SU-DHL-6 (cell line): ENCODE results near the gene TFB1M.

Source experiments
- H2AFZ ChIP-seq: fragments of 200-600 bp; sonication (generic); 2 replicates; pipeline ENCODE4 v1.6.1; 2014; ENCODE audit warnings: low read depth, mild to moderate bottlenecking, moderate library complexity, mixed read lengths, antibody characterized with exemption, low read length; ENCODE audit not compliant: severe bottlenecking
- H3F3A ChIP-seq: fragments of 200-600 bp; shearing (Covaris generic); 2 replicates; pipeline ENCODE4 v1.6.0; 2016; ENCODE audit warnings: antibody characterized with exemption, mild to moderate bottlenecking; ENCODE audit not compliant: insufficient read depth
- H3K27ac ChIP-seq: fragments of 200-600 bp; sonication (generic); 2 replicates; pipeline ENCODE4 v1.5.1; 2016; ENCODE audit warnings: low read depth, mild to moderate bottlenecking, low read length, moderate library complexity, mixed read lengths
- H3K27me3 ChIP-seq: fragments of 200-600 bp; sonication (generic), shearing (Covaris generic); 2 replicates; pipeline ENCODE4 v1.6.0; 2014; ENCODE audit warnings: mild to moderate bottlenecking, low read length
- H3K36me3 ChIP-seq: fragments of 200-600 bp; sonication (generic); 2 replicates; pipeline ENCODE4 v1.6.1; 2014; ENCODE audit warnings: mild to moderate bottlenecking, low read length, mixed read lengths
- H3K4me2 ChIP-seq: fragments of 300-600, 200-600 bp; shearing (Covaris generic), sonication (generic); 2 replicates; pipeline ENCODE4 v1.6.0; 2014; ENCODE audit warnings: low read length, low read depth, mild to moderate bottlenecking; ENCODE audit not compliant: poor library complexity, severe bottlenecking
- H3K4me3 ChIP-seq: fragments of 200-600 bp; sonication (generic); 2 replicates; pipeline ENCODE4 v1.5.1; 2014; ENCODE audit warnings: antibody characterized with exemption, low read length, mild to moderate bottlenecking, mixed read lengths; ENCODE audit not compliant: insufficient read depth, poor library complexity, severe bottlenecking
- H3K79me2 ChIP-seq: fragments of 200-600 bp; sonication (generic); 2 replicates; pipeline ENCODE4 v1.6.1; 2014; ENCODE audit warnings: mild to moderate bottlenecking, low read length, moderate library complexity; ENCODE audit not compliant: insufficient read depth
- H3K9ac ChIP-seq: fragments of 200-600 bp; sonication (generic); 2 replicates; pipeline ENCODE4 v1.7.0; 2014; ENCODE audit warnings: mild to moderate bottlenecking, low read length
- H3K9me2 ChIP-seq: fragments of 200-600 bp; sonication (generic); replicated peaks from 2 replicates; pipeline ENCODE4 v1.6.1; 2014; ENCODE audit warnings: low read length; ENCODE audit not compliant: insufficient read depth
- H3K9me3 ChIP-seq: fragments of 200-600 bp; sonication (generic); 2 replicates; pipeline ENCODE4 v1.6.1; 2014; ENCODE audit warnings: low read length, mixed read lengths; ENCODE audit not compliant: insufficient read depth
- H4K20me1 ChIP-seq: fragments of 200-600 bp; sonication (generic); 2 replicates; pipeline ENCODE4 v1.6.1; 2014; ENCODE audit warnings: low read depth, mild to moderate bottlenecking, antibody characterized with exemption, low read length, moderate library complexity, mixed read lengths
- CTCF ChIP-seq: fragments of 200-600 bp; sonication (generic); IDR thresholded peaks from one replicate; pipeline ENCODE4 v1.5.1; 2017; ENCODE audit warnings: antibody characterized with exemption, mild to moderate bottlenecking, low read length, moderate library complexity; ENCODE audit not compliant: insufficient read depth, poor library complexity, severe bottlenecking
- EZH2phosphoT487 ChIP-seq: fragments of 200-600 bp; sonication (generic), shearing (Covaris generic); conservative IDR thresholded peaks from 2 replicates; pipeline ENCODE4 v1.6.1; 2018; ENCODE audit warnings: mild to moderate bottlenecking, antibody characterized with exemption, low read length, moderate library complexity, mixed read lengths

TFB1M gene

GRCh38 chr6:155278319-155279049 is 35.8 kb downstream of the TFB1M start:
- H3F3A ChIP-seq: no peaks in the 10 kb centered on the region
- peaks cover 23% of the 10 kb centered on the region for H3K36me3 ChIP-seq
- H3K27me3 ChIP-seq: no peaks in the 10 kb centered on the region
- H3K27ac ChIP-seq: no peak overlapping the region
- no peak overlapping the region for H3K9ac ChIP-seq
- H3K4me3 ChIP-seq: no peak overlapping the region
- no peak overlapping the region for H3K4me2 ChIP-seq
- TF ChIP-seq EZH2phosphoT487: no peak
- no peak for TF ChIP-seq CTCF
- H4K20me1 ChIP-seq: no peaks in the 10 kb centered on the region
- H3K9me3 ChIP-seq: no peaks in the 10 kb centered on the region
- no peaks in the 10 kb centered on the region; the same call in 1 of the 2 replicates for H3K79me2 ChIP-seq
- H2AFZ ChIP-seq: no peak overlapping the region
- H3K9me2 ChIP-seq: no peaks in the 10 kb centered on the region

- Histone ChIP-seq H3K4me3 (no peak overlapping the region), H4K20me1 (no peaks in the 10 kb centered on the region), H3K27me3 (no peaks in the 10 kb centered on the region), H3K9me2 (no peaks in the 10 kb centered on the region), H3K9me3 (no peaks in the 10 kb centered on the region), H2AFZ (no peak overlapping the region), H3F3A (no peaks in the 10 kb centered on the region), H3K36me3 (peaks cover 15% of the 10 kb centered on the region; the same call in 1 of the 2 replicates), H3K9ac (no peak overlapping the region), H3K79me2 (no peaks in the 10 kb centered on the region; the same call in 1 of the 2 replicates), H3K4me2 (no peak overlapping the region), H3K27ac (no peak overlapping the region)
- no peak for TF ChIP-seq EZH2phosphoT487
- no peak for TF ChIP-seq CTCF
Observed at GRCh38 chr6:155276638-155277037, 37.6 kb downstream of the TFB1M start.

GRCh38 chr6:155275808-155276480 is 38.3 kb downstream of the TFB1M start:
- H2AFZ ChIP-seq: no peak overlapping the region
- peaks cover 17% of the 10 kb centered on the region; the same call in 1 of the 2 replicates for H3K36me3 ChIP-seq
- H3K9ac ChIP-seq: no peak overlapping the region
- no peak overlapping the region for H3K4me2 ChIP-seq
- no peaks in the 10 kb centered on the region for H3F3A ChIP-seq
- no peak overlapping the region for H3K27ac ChIP-seq
- H3K9me3 ChIP-seq: no peaks in the 10 kb centered on the region
- H3K79me2 ChIP-seq: no peaks in the 10 kb centered on the region; the same call in 1 of the 2 replicates
- no peak for TF ChIP-seq EZH2phosphoT487
- TF ChIP-seq CTCF: no peak
- H4K20me1 ChIP-seq: no peaks in the 10 kb centered on the region
- H3K27me3 ChIP-seq: no peaks in the 10 kb centered on the region
- no peaks in the 10 kb centered on the region for H3K9me2 ChIP-seq
- H3K4me3 ChIP-seq: no peak overlapping the region
